Smooth muscle cell (in vitro differentiated cells): ENCODE results near the gene KLHL40. TPM values are rescaled to one million over a fixed set of nuclear protein-coding genes. Genes with fewer than 3 reads are reported as not detected.

Experiments used
- DNase-seq: peaks from one replicate; lab custom pipeline; 2025; ENCODE audit not compliant: unreplicated experiment; lab: John Stamatoyannopoulos, UW
- H2AFZ ChIP-seq: fragments of 200-600 bp; sonication (generic); 2 replicates; pipeline ENCODE4 v1.6.0; 2016; ENCODE audit warnings: antibody characterized with exemption, low read depth, mild to moderate bottlenecking
- H3F3A ChIP-seq: fragments of 200-600 bp; sonication (generic); 2 replicates; pipeline ENCODE4 v1.6.0; 2017; ENCODE audit warnings: antibody characterized with exemption, low read depth
- H3K27ac ChIP-seq: fragments of 200-600 bp; sonication (generic); 2 replicates; pipeline ENCODE4 v1.5.1; 2016; ENCODE audit warnings: low read depth, mild to moderate bottlenecking
- H3K27me3 ChIP-seq: fragments of 200-600 bp; sonication (generic); 2 replicates; pipeline ENCODE4 v1.6.1; 2016; ENCODE audit warnings: low read depth, mild to moderate bottlenecking
- H3K36me3 ChIP-seq: fragments of 200-600 bp; sonication (generic); 2 replicates; pipeline ENCODE4 v1.5.1; 2016; ENCODE audit warnings: low read depth
- H3K4me1 ChIP-seq: fragments of 200-600 bp; sonication (generic); 2 replicates; pipeline ENCODE4 v1.5.1; 2016; ENCODE audit warnings: low read depth
- H3K4me2 ChIP-seq: fragments of 200-600 bp; sonication (generic); 2 replicates; pipeline ENCODE4 v1.6.0; 2016; ENCODE audit warnings: mild to moderate bottlenecking
- H3K4me3 ChIP-seq: fragments of 200-600 bp; sonication (generic); 2 replicates; pipeline ENCODE4 v1.5.1; 2016; ENCODE audit warnings: mild to moderate bottlenecking
- H3K79me2 ChIP-seq: fragments of 200-600 bp; sonication (generic); 2 replicates; pipeline ENCODE4 v1.6.0; 2016; ENCODE audit warnings: low read depth, mild to moderate bottlenecking
- H3K9ac ChIP-seq: fragments of 200-600 bp; sonication (generic); 2 replicates; pipeline ENCODE4 v1.6.0; 2016; ENCODE audit warnings: low read depth
- H3K9me3 ChIP-seq: fragments of 200-600 bp; sonication (generic); replicated peaks from 2 replicates; pipeline ENCODE4 v1.5.1; 2016; ENCODE audit warnings: low read depth
- H4K20me1 ChIP-seq: fragments of 200-600 bp; sonication (generic); 2 replicates; pipeline ENCODE4 v1.6.0; 2016; ENCODE audit warnings: low read depth
- WGBS: methylation state at CpG from one replicate; pipeline ENCODE4 v1.1.7; 2016; ENCODE audit warnings: low lambda C conversion rate; 5-methylcytosine and 5-hydroxymethylcytosine counted together
- polyA plus RNA-seq: library from polyadenylated mRNA; unstranded; fragments of >200 nt; fragmentation: Nextera tagmentation; extraction: Ambion mirVana; gene quantifications from 2 replicates; pipeline ENCODE4 v1.2.1, GENCODE V29; 2016
- total RNA-seq: library from RNA; depleted of rRNA; stranded (reverse); fragments of >200 nt; gene quantifications from 2 replicates; pipeline ENCODE4 v1.2.3, GENCODE V29; 2014
- TF ChIP-seq, protein P1 (sequence below): fragments of 200-600 bp; sonication (generic); IDR thresholded peaks from 2 replicates; pipeline ENCODE4 v1.5.1; 2017; ENCODE audit warnings: borderline replicate concordance, mild to moderate bottlenecking, antibody characterized with exemption; ENCODE audit not compliant: insufficient read depth, poor library complexity, severe bottlenecking

Gene KLHL40
- total and polyA plus RNA-seq, 2 experiments from 2014 or later, result not detected

DNA sequence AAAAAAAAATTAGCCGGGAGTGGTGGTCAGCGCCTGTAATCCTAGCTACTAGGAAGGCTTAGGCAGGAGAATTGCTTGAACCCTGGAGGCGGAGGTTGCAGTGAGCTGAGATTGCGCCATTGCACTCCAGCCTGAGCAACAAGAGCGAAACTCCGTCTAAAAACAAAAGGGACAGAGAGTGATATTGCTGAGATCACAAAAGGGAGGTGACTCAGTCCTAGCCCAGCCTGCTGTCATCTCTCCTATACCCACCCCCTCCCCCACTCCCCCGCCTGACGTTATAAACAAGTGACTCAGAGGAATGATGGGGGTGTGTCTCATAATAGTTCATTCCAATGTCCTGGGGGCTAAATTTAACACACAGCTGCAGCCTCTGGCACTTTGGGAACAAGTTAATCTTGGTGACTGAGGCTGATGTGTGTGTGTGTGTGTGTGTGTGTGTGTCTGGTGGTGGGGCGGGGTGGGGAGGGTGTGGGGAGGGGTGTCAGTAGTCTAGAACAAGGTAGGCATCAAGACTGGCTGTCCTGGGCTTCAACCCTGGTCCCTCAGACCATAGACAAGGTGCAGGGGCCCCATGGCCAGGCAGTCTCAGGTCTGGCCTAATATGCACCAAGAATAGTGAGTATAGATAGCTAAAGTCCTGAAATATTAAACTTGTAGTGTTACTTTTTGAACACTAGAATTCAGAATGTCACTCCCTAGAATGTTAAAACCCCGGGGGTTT, 1.3 kb upstream of the KLHL40 start:
- peak overlapping the region; percentile 18 for H3K4me3 ChIP-seq
- peak overlapping the region; percentile 28 for H3K9ac ChIP-seq
- no peaks in the 10 kb centered on the region for H3K4me1 ChIP-seq
- no peak overlapping the region for H2AFZ ChIP-seq
- H3K27me3 ChIP-seq, result no peaks in the 10 kb centered on the region
- peak; percentile 16 for DNase-seq
- TF ChIP-seq, protein P1, sequence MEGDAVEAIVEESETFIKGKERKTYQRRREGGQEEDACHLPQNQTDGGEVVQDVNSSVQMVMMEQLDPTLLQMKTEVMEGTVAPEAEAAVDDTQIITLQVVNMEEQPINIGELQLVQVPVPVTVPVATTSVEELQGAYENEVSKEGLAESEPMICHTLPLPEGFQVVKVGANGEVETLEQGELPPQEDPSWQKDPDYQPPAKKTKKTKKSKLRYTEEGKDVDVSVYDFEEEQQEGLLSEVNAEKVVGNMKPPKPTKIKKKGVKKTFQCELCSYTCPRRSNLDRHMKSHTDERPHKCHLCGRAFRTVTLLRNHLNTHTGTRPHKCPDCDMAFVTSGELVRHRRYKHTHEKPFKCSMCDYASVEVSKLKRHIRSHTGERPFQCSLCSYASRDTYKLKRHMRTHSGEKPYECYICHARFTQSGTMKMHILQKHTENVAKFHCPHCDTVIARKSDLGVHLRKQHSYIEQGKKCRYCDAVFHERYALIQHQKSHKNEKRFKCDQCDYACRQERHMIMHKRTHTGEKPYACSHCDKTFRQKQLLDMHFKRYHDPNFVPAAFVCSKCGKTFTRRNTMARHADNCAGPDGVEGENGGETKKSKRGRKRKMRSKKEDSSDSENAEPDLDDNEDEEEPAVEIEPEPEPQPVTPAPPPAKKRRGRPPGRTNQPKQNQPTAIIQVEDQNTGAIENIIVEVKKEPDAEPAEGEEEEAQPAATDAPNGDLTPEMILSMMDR, result no peak
- peak overlapping the region; percentile 49 for H3K27ac ChIP-seq
- H3K4me2 ChIP-seq, result peak overlapping the region; percentile 59
- 33% methylated on average over 10 of the region's 10 CpGs for WGBS
- H3K9me3 ChIP-seq, result no peaks in the 10 kb centered on the region
- H3K36me3 ChIP-seq, result no peaks in the 10 kb centered on the region
- no peaks in the 10 kb centered on the region for H3K79me2 ChIP-seq
- no peaks in the 10 kb centered on the region for H3F3A ChIP-seq
- no peaks in the 10 kb centered on the region for H4K20me1 ChIP-seq

DNA sequence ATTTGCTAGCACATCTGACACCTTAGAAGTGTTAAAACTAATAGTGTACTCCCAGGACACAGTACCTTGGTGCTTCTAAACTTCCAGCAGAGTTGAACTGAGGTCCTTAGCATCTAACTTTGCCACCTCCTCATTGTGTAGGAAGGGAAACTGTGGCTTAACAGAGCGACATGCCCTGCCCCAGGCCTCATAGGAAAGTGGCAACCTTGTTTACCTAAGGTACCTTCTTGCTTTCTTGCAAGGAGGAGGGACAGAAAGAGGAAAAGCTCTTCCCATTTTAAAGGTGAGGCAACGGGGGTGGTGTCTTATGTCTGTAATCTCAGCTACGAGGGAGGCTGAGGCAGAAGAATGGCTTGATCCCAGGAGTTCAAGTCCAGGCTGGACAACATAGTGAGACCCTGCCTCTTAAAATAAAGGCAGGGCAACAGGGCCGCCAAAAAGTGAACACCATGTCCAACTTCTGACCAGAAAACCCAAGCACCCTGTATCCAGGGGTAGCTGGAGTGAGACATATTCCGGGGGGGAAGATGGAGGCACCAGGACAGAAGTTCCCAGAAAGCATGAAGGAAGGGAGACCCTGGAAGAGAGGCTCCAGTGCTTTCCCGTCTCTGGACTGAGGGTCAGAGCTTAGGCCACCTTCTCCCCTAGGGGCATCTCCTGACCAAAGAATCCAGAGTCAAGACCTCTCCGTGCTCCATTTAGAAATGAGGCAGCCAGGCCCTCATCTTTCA, 540 bp upstream of the KLHL40 start:
- Histone ChIP-seq H3K4me2 (peak overlapping the region; percentile 17), H4K20me1 (no peaks in the 10 kb centered on the region), H3K27me3 (no peaks in the 10 kb centered on the region), H3K27ac (peak overlapping the region; percentile 47), H3K9ac (peak overlapping the region; percentile 6), H3K4me1 (no peaks in the 10 kb centered on the region), H3K9me3 (no peaks in the 10 kb centered on the region), H3K36me3 (no peaks in the 10 kb centered on the region), H2AFZ (no peak overlapping the region), H3K79me2 (no peaks in the 10 kb centered on the region), H3K4me3 (no peak overlapping the region), H3F3A (no peaks in the 10 kb centered on the region)
- WGBS, result 95% methylated on average over 7 of the region's 7 CpGs
- DNase-seq, result no peak
- TF ChIP-seq, protein P1, result no peak

DNA sequence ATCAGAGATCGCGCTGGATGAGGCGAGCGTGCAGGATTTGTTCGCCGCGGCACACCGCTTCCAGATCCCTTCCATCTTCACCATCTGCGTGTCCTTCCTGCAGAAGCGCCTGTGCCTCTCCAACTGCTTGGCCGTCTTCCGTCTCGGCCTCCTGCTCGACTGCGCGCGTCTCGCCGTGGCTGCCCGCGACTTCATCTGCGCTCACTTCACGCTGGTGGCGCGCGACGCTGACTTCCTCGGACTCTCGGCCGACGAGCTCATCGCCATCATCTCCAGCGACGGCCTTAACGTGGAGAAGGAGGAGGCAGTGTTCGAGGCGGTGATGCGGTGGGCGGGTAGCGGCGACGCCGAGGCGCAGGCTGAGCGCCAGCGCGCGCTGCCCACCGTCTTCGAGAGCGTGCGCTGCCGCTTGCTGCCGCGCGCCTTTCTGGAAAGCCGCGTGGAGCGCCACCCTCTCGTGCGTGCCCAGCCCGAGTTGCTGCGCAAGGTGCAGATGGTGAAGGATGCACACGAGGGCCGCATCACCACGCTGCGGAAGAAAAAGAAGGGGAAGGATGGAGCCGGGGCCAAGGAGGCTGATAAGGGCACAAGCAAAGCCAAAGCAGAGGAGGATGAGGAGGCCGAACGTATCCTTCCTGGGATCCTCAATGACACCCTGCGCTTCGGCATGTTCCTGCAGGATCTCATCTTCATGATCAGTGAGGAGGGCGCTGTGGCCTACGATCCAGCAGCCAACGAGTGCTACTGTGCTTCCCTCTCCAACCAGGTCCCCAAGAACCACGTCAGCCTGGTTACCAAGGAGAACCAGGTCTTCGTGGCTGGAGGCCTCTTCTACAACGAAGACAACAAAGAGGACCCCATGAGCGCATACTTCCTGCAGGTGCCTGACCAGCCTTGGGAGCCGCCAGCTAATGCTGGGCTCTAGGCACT, 819 bp downstream of the KLHL40 start:
- no peak overlapping the region for H3K9ac ChIP-seq
- no peaks in the 10 kb centered on the region for H3K9me3 ChIP-seq
- H3K4me3 ChIP-seq, result no peak overlapping the region
- TF ChIP-seq, protein P1, result no peak
- DNase-seq, result no peak
- WGBS, result 97% methylated on average over 78 of the region's 80 CpGs
- no peaks in the 10 kb centered on the region for H3F3A ChIP-seq
- no peak overlapping the region for H2AFZ ChIP-seq
- H3K4me2 ChIP-seq, result no peak overlapping the region
- H3K79me2 ChIP-seq, result no peaks in the 10 kb centered on the region
- H3K27ac ChIP-seq, result no peak overlapping the region
- no peaks in the 10 kb centered on the region for H3K36me3 ChIP-seq
- no peaks in the 10 kb centered on the region for H3K4me1 ChIP-seq
- peaks cover 3% of the 10 kb centered on the region for H3K27me3 ChIP-seq
- H4K20me1 ChIP-seq, result no peaks in the 10 kb centered on the region
